Chondrocyte (in vitro differentiated cells): Measurements from ENCODE around the gene ALS2CL. TPM values are rescaled to one million over a fixed set of nuclear protein-coding genes. Genes with fewer than 3 reads are reported as not detected.

Experiments
- DNase-seq: peaks from one replicate; pipeline ENCODE4 v3.0.0; 2021; ENCODE audit warnings: mixed read lengths, low spot score
- H3K27ac Mint-ChIP-seq: one replicate; pipeline ENCODE4 v1.8.0; 2021; ENCODE audit warnings: mild to moderate bottlenecking, moderate library complexity, mixed read lengths; ENCODE audit not compliant: unreplicated experiment
- H3K27me3 Mint-ChIP-seq: 2 replicates; pipeline ENCODE4 v1.8.0; 2021; ENCODE audit warnings: low read depth, mixed read lengths
- H3K36me3 Mint-ChIP-seq: 2 replicates; pipeline ENCODE4 v1.8.0; 2021; ENCODE audit warnings: low read depth, mixed read lengths
- H3K4me1 Mint-ChIP-seq: 2 replicates; pipeline ENCODE4 v1.8.0; 2021; ENCODE audit warnings: low read depth, mild to moderate bottlenecking, mixed read lengths
- H3K4me3 Mint-ChIP-seq: one replicate; pipeline ENCODE4 v1.8.0; 2021; ENCODE audit warnings: mild to moderate bottlenecking, moderate library complexity, mixed read lengths; ENCODE audit not compliant: unreplicated experiment
- H3K9me3 Mint-ChIP-seq: 2 replicates; pipeline ENCODE4 v1.8.0; 2021; ENCODE audit warnings: low read depth, mixed read lengths
- CTCF ChIP-seq: fragments of 200-600 bp; sonication (generic); IDR thresholded peaks from 2 replicates; pipeline ENCODE4 v1.5.0; 2021; ENCODE audit warnings: antibody characterized with exemption, mild to moderate bottlenecking, moderate library complexity
- total RNA-seq: library from RNA; stranded (reverse); gene quantifications from 3 replicates; pipeline ENCODE4 v1.2.1, GENCODE V29; 2021

The ALS2CL gene
- total RNA-seq, 1 donor from 2014 or later: 3.6 TPM

- TF ChIP-seq CTCF: no peak
- DNase-seq: no peak
- Mint-ChIP-seq H3K27ac (no peak overlapping the region), H3K4me3 (no peak overlapping the region), H3K9me3 (peaks cover 4% of the 10 kb centered on the region), H3K4me1 (no peaks in the 10 kb centered on the region), H3K27me3 (peaks cover 5% of the 10 kb centered on the region), H3K36me3 (no peaks in the 10 kb centered on the region)
Observed at GRCh38 chr3:46719044-46719565, 25.6 kb upstream of the ALS2CL start.

GRCh38 chr3:46717447-46718231, 24.2 kb upstream of the ALS2CL start, which contains the start of gene PRSS50:
Gene PRSS50, minus strand, starts transcription at chr3:46717869. Its CDS starts 45 bp downstream, at chr3:46717824.
- no peak for DNase-seq
- no peaks in the 10 kb centered on the region for H3K36me3 Mint-ChIP-seq
- H3K4me1 Mint-ChIP-seq: no peaks in the 10 kb centered on the region
- H3K27ac Mint-ChIP-seq: no peak within 1 kb of the TSS
- H3K9me3 Mint-ChIP-seq: peaks cover 4% of the 10 kb centered on the region
- H3K27me3 Mint-ChIP-seq: peaks cover 5% of the 10 kb centered on the region
- no peak within 1 kb of the TSS for H3K4me3 Mint-ChIP-seq
- TF ChIP-seq CTCF: peak; percentile 49

GRCh38 chr3:46716461-46717441, 23.3 kb upstream of the ALS2CL start:
- Mint-ChIP-seq H3K9me3 (peaks cover 4% of the 10 kb centered on the region), H3K4me3 (no peak overlapping the region), H3K4me1 (no peaks in the 10 kb centered on the region), H3K36me3 (no peaks in the 10 kb centered on the region), H3K27me3 (peaks cover 5% of the 10 kb centered on the region), H3K27ac (no peak overlapping the region)
- DNase-seq: no peak
- TF ChIP-seq CTCF: no peak

GRCh38 chr3:46715507-46716175, 22.2 kb upstream of the ALS2CL start:
- no peaks in the 10 kb centered on the region for H3K4me1 Mint-ChIP-seq
- H3K27ac Mint-ChIP-seq: no peak overlapping the region
- DNase-seq: no peak
- no peaks in the 10 kb centered on the region for H3K9me3 Mint-ChIP-seq
- H3K27me3 Mint-ChIP-seq: peaks cover 2% of the 10 kb centered on the region
- TF ChIP-seq CTCF: no peak
- H3K36me3 Mint-ChIP-seq: no peaks in the 10 kb centered on the region
- H3K4me3 Mint-ChIP-seq: no peak overlapping the region
